Fibroblast of lung (primary cell): ENCODE results near the gene TECPR2.

Source experiments
- EZH2 ChIP-seq: IDR thresholded peaks from 2 replicates; pipeline ENCODE4 v1.5.1; 2012; ENCODE audit warnings: low read length, control low read depth, mild to moderate bottlenecking; ENCODE audit errors: missing control alignments
- TF ChIP-seq, protein P1 (sequence below), 2 donors: IDR thresholded peaks in 1 of 2; conservative IDR thresholded peaks in 1 of 2; 1 replicate in 1 of 2; 2 replicates in 1 of 2; pipeline ENCODE4 v1.5.1; 2011 to 2012; ENCODE audit warnings: low read length in 2 of 2, control low read depth in 1 of 2, inconsistent platforms in 1 of 2, low read depth in 1 of 2, mild to moderate bottlenecking in 1 of 2

DNA sequence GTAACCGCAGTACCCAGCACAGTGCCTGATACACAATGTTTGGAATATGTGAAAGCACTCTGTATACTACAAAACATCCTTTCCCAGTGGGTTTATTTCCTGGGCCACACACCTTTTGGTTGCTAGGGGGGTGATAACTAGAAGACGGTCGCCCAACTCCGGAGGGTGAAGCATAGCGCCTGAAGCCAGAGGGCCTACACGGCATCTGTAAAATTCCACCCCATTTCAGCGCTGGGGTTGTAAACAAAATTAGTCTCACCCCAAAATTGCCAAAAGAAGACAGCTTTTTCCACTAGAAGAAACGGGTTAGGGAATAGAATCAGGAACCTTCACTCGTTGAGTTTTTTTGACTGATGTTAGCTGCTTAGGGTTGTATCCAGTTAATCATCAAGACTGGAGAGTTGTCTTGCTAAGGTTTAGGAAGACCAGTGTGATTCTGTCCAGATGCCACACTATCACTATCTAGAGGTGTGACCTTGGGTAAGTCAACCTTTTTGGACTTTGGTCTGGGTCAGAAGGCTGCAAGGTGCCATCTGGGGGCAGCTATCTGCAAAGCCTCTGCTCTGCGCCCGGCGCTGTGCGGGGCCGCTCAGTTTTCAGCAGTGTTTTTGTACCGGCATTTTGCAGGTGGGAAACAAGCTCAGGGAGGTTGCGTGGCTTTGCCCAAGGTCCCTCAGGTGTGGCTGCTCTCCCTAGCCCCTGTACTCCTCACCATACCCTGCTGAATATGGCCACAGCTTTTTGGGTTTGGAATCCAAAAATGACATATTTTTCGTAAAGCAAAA lies 41.9 kb upstream of the TECPR2 start:
- TF ChIP-seq, protein P1, sequence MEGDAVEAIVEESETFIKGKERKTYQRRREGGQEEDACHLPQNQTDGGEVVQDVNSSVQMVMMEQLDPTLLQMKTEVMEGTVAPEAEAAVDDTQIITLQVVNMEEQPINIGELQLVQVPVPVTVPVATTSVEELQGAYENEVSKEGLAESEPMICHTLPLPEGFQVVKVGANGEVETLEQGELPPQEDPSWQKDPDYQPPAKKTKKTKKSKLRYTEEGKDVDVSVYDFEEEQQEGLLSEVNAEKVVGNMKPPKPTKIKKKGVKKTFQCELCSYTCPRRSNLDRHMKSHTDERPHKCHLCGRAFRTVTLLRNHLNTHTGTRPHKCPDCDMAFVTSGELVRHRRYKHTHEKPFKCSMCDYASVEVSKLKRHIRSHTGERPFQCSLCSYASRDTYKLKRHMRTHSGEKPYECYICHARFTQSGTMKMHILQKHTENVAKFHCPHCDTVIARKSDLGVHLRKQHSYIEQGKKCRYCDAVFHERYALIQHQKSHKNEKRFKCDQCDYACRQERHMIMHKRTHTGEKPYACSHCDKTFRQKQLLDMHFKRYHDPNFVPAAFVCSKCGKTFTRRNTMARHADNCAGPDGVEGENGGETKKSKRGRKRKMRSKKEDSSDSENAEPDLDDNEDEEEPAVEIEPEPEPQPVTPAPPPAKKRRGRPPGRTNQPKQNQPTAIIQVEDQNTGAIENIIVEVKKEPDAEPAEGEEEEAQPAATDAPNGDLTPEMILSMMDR (conservative IDR thresholded peaks at IDR 0.05 in 1 of 2, IDR thresholded peaks at IDR 0.05 in 1 of 2; ENCODE audit: low read depth in 1 of 2, low read length in 2 of 2) = no peak
- TF ChIP-seq EZH2 = no peak
